HG03280 (cell line): ENCODE results near the gene MLH3.

Source experiments
- ATAC-seq: cut with Tn5 transposase; IDR thresholded peaks from one replicate; pipeline ENCODE4 v1.9.1; 2021; ENCODE audit warnings: mild to moderate bottlenecking, moderate library complexity; ENCODE audit not compliant: unreplicated experiment

The MLH3 gene

GRCh38 chr14:75050852-75051555, at the start of gene MLH3:
Gene MLH3 (minus strand): TSS chr14:75051467. CDS start chr14:75049655, 1,812 bp downstream.
- peak; percentile 69 for ATAC-seq

GRCh38 chr14:75098682-75099081, 47.4 kb upstream of the MLH3 start:
- ATAC-seq = no peak

GRCh38 chr14:75098212-75098611, 46.9 kb upstream of the MLH3 start:
- ATAC-seq = no peak

- ATAC-seq = no peak
These were observed 45.7 kb upstream of the MLH3 start for GRCh38 chr14:75096959-75097358.

- no peak for ATAC-seq
These were observed 44.4 kb upstream of the MLH3 start for GRCh38 chr14:75095690-75096089.

GRCh38 chr14:75094896-75095295, 43.6 kb upstream of the MLH3 start:
- no peak for ATAC-seq

- no peak for ATAC-seq
These were observed 41.4 kb upstream of the MLH3 start for GRCh38 chr14:75092698-75093097.

- ATAC-seq = no peak
These were observed 40.0 kb upstream of the MLH3 start for GRCh38 chr14:75091251-75091650.

GRCh38 chr14:75090353-75090752, 39.1 kb upstream of the MLH3 start:
- ATAC-seq = no peak

GRCh38 chr14:75088566-75089373, 37.5 kb upstream of the MLH3 start:
- no peak for ATAC-seq

- ATAC-seq = no peak
These were observed 36.9 kb upstream of the MLH3 start for GRCh38 chr14:75088153-75088552.

- no peak for ATAC-seq
These were observed 33.2 kb upstream of the MLH3 start for GRCh38 chr14:75084513-75084912.

GRCh38 chr14:75083271-75083670, 32.0 kb upstream of the MLH3 start:
- ATAC-seq = no peak

- no peak for ATAC-seq
These were observed 30.5 kb upstream of the MLH3 start for GRCh38 chr14:75081660-75082229.

- ATAC-seq = no peak
These were observed 28.3 kb upstream of the MLH3 start for GRCh38 chr14:75079521-75079920.

GRCh38 chr14:75077794-75078193, 26.5 kb upstream of the MLH3 start:
- ATAC-seq = no peak

GRCh38 chr14:75070383-75070782, 19.1 kb upstream of the MLH3 start:
- no peak for ATAC-seq

GRCh38 chr14:75069811-75070145, 18.5 kb upstream of the MLH3 start:
- no peak for ATAC-seq

- ATAC-seq = peak; percentile 79
These were observed 18.0 kb upstream of the MLH3 start, which contains the start of gene ZC2HC1C for GRCh38 chr14:75069121-75069810. Gene ZC2HC1C (plus strand): TSS chr14:75069641. CDS start chr14:75070574, 933 bp downstream.

- ATAC-seq = no peak
These were observed 17.2 kb upstream of the MLH3 start for GRCh38 chr14:75068294-75069120.
